Measurements from ENCODE around the gene SLIT3.

SLIT3 gene

GRCh38 chr5:169300468-169301385 lies at the start of gene SLIT3:
TSS of gene SLIT3 (minus strand) at chr5:169301139. CDS start at chr5:169300709, 430 bp downstream.
- DNase-seq: no peak

- DNase-seq: no peak
These were observed 49.1 kb upstream of the SLIT3 start for GRCh38 chr5:169350016-169350415.

- DNase-seq: no peak
These were observed 46.8 kb upstream of the SLIT3 start for GRCh38 chr5:169347786-169348185.

- no peak for DNase-seq
These were observed 43.7 kb upstream of the SLIT3 start for GRCh38 chr5:169344629-169345028.

- no peak for DNase-seq
These were observed 42.8 kb upstream of the SLIT3 start for GRCh38 chr5:169343766-169344165.

GRCh38 chr5:169341556-169341955 lies 40.6 kb upstream of the SLIT3 start:
- no peak for DNase-seq

GRCh38 chr5:169339869-169340268 lies 38.9 kb upstream of the SLIT3 start:
- DNase-seq: no peak

- DNase-seq: no peak
These were observed 35.3 kb upstream of the SLIT3 start for GRCh38 chr5:169336242-169336641.

- no peak for DNase-seq
These were observed 34.9 kb upstream of the SLIT3 start for GRCh38 chr5:169335806-169336205.

- no peak for DNase-seq
These were observed 32.6 kb upstream of the SLIT3 start for GRCh38 chr5:169333518-169333917.

GRCh38 chr5:169331292-169331852 lies 30.4 kb upstream of the SLIT3 start:
- no peak for DNase-seq

GRCh38 chr5:169328401-169328800 lies 27.5 kb upstream of the SLIT3 start:
- DNase-seq: no peak

GRCh38 chr5:169325273-169325672 lies 24.3 kb upstream of the SLIT3 start:
- no peak for DNase-seq

- DNase-seq: no peak
These were observed 17.6 kb upstream of the SLIT3 start for GRCh38 chr5:169318556-169318955.

GRCh38 chr5:169307646-169308045 lies 6.7 kb upstream of the SLIT3 start:
- no peak for DNase-seq

GRCh38 chr5:169305366-169305765 lies 4.4 kb upstream of the SLIT3 start:
- DNase-seq: no peak

GRCh38 chr5:169304175-169304574 lies 3.2 kb upstream of the SLIT3 start:
- DNase-seq: no peak

GRCh38 chr5:169303119-169303515 lies 2.2 kb upstream of the SLIT3 start:
- no peak for DNase-seq

GRCh38 chr5:169302491-169303118 lies 1.7 kb upstream of the SLIT3 start:
- peak; percentile 45 for DNase-seq

GRCh38 chr5:169301986-169302385 lies 1.0 kb upstream of the SLIT3 start:
- DNase-seq: no peak

- no peak for DNase-seq
These were observed 521 bp upstream of the SLIT3 start for GRCh38 chr5:169301386-169301934.

GRCh38 chr5:169299663-169300467 lies 1.1 kb downstream of the SLIT3 start:
- DNase-seq: no peak

- no peak for DNase-seq
These were observed 1.7 kb downstream of the SLIT3 start for GRCh38 chr5:169299191-169299662.

All from stimulated activated CD4-positive, alpha-beta T cell treated with anti-CD3 and anti-CD28 coated beads, Interleukin-4, amount 100 ng/mL, for 1 hour (primary cell).